Measurements from ENCODE around the gene MYO10.

GRCh38 chr5:16871746-16872339 lies 64.2 kb downstream of the MYO10 start:
- TF ChIP-seq, protein P1, sequence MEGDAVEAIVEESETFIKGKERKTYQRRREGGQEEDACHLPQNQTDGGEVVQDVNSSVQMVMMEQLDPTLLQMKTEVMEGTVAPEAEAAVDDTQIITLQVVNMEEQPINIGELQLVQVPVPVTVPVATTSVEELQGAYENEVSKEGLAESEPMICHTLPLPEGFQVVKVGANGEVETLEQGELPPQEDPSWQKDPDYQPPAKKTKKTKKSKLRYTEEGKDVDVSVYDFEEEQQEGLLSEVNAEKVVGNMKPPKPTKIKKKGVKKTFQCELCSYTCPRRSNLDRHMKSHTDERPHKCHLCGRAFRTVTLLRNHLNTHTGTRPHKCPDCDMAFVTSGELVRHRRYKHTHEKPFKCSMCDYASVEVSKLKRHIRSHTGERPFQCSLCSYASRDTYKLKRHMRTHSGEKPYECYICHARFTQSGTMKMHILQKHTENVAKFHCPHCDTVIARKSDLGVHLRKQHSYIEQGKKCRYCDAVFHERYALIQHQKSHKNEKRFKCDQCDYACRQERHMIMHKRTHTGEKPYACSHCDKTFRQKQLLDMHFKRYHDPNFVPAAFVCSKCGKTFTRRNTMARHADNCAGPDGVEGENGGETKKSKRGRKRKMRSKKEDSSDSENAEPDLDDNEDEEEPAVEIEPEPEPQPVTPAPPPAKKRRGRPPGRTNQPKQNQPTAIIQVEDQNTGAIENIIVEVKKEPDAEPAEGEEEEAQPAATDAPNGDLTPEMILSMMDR (conservative IDR thresholded peaks at IDR 0.05), result no peak
- no peak for TF ChIP-seq ZFX (IDR thresholded peaks at IDR 0.05)

Data from C4-2B (cell line).